H1 (cell line): Measurements from ENCODE around the gene SNX13. TPM values are rescaled to one million over a fixed set of nuclear protein-coding genes. Genes with fewer than 3 reads are reported as not detected.

Source experiments
- CTCF ChIA-PET: fragments of 300-600 bp; sonication (Branson Sonifier 250); formaldehyde crosslinking; loops from one replicate; lab custom pipeline; 2021; ENCODE audit not compliant: partially characterized antibody; lab: Charles Lee
- POLR2A ChIA-PET: fragments of 300-600 bp; sonication (Branson Sonifier 250); formaldehyde crosslinking; loops from one replicate; lab custom pipeline; 2021; ENCODE audit warnings: inconsistent platforms; ENCODE audit not compliant: partially characterized antibody; lab: Charles Lee
- DNase-seq, 2 experiments: peaks; one replicate each; pipeline versions ENCODE4 v3.0.0 to v3.0.0-alpha.2; 2010 to 2022; ENCODE audit warnings: low spot score in 2 of 2, low read depth in 1 of 2, mixed read lengths in 1 of 2
- FAIRE-seq: peaks from 2 replicates; lab custom pipeline; 2011; peaks lifted over from hg19 to GRCh38; lab: Jason Lieb, UNC
- H2AFZ ChIP-seq: 2 replicates; pipeline ENCODE4 v1.8.1; 2012; ENCODE audit warnings: low read length, inconsistent platforms
- H2AK5ac ChIP-seq: 2 replicates; pipeline ENCODE4 v1.6.1; 2013; ENCODE audit warnings: low read depth, low read length
- H2BK120ac ChIP-seq: replicated peaks from 2 replicates; pipeline ENCODE3; 2013; ENCODE audit warnings: low read depth, low read length, inconsistent platforms
- H2BK12ac ChIP-seq: 2 replicates; pipeline ENCODE4 v1.6.1; 2013; ENCODE audit warnings: low read depth, low read length
- H2BK15ac ChIP-seq: 2 replicates; pipeline ENCODE4 v1.6.1; 2013; ENCODE audit warnings: low read length
- H2BK20ac ChIP-seq: 2 replicates; pipeline ENCODE4 v1.6.1; 2013; ENCODE audit warnings: low read length
- H2BK5ac ChIP-seq: 2 replicates; pipeline ENCODE4 v1.6.1; 2013; ENCODE audit warnings: low read depth, low read length
- H3K14ac ChIP-seq: 2 replicates; pipeline ENCODE4 v1.6.1; 2013; ENCODE audit warnings: inconsistent platforms; ENCODE audit not compliant: insufficient read length
- H3K18ac ChIP-seq: 2 replicates; pipeline ENCODE4 v1.6.1; 2013; ENCODE audit warnings: low read length; ENCODE audit errors: extremely low read depth
- H3K23ac ChIP-seq: 2 replicates; pipeline ENCODE4 v1.6.1; 2013; ENCODE audit warnings: inconsistent platforms; ENCODE audit not compliant: insufficient read length
- H3K23me2 ChIP-seq: 2 replicates; pipeline ENCODE4 v1.6.1; 2013; ENCODE audit warnings: low read depth, low read length
- H3K27ac ChIP-seq: 2 replicates; pipeline ENCODE4 v1.6.1; 2011; ENCODE audit warnings: low read depth, low read length, inconsistent platforms
- H3K27me3 ChIP-seq, 4 experiments: replicated peaks in 1 of 4; 1 replicate in 1 of 4; 2 replicates in 3 of 4; pipeline versions ENCODE4 v1.6.1 to v1.8.1; 2011 to 2013; ENCODE audit warnings: low read length in 3 of 4, mild to moderate bottlenecking in 3 of 4, inconsistent platforms in 2 of 4, mixed read lengths in 2 of 4, moderate library complexity in 1 of 4; ENCODE audit not compliant: control insufficient read depth in 3 of 4, insufficient read depth in 3 of 4; ENCODE audit errors: extremely low read depth in 1 of 4
- H3K36me3 ChIP-seq, 4 experiments: 2 replicates each; pipeline versions ENCODE4 v1.6.1 to v1.8.1; 2011 to 2013; ENCODE audit warnings: mild to moderate bottlenecking in 4 of 4, low read length in 3 of 4, moderate library complexity in 2 of 4, control low read depth in 1 of 4, inconsistent platforms in 1 of 4; ENCODE audit not compliant: insufficient read depth in 4 of 4, control insufficient read depth in 2 of 4
- H3K4ac ChIP-seq: replicated peaks from 2 replicates; pipeline ENCODE3; 2013; ENCODE audit warnings: low read length, low read depth, mixed read lengths, inconsistent platforms; ENCODE audit not compliant: insufficient read length
- H3K4me1 ChIP-seq, 4 experiments: replicated peaks in 1 of 4; 1 replicate in 1 of 4; 2 replicates in 3 of 4; pipeline versions ENCODE4 v1.6.1 to v1.8.1; 2011 to 2013; ENCODE audit warnings: low read length in 3 of 4, inconsistent platforms in 2 of 4, mixed read lengths in 1 of 4; ENCODE audit not compliant: insufficient read depth in 4 of 4, control insufficient read depth in 3 of 4
- H3K4me2 ChIP-seq, 2 experiments: 2 replicates each; pipeline versions ENCODE4 v1.6.1 to v1.8.1; 2011 to 2013; ENCODE audit warnings: low read depth in 2 of 2, low read length in 2 of 2, control low read depth in 1 of 2, inconsistent platforms in 1 of 2, mild to moderate bottlenecking in 1 of 2; ENCODE audit not compliant: insufficient read depth in 1 of 2
- H3K4me3 ChIP-seq, 4 experiments: fragments of 200-600, 300-600 bp in 1 of 4; sonication (generic), shearing (Covaris generic), sonication (Bioruptor Twin) in 1 of 4; 2 replicates each; pipeline versions ENCODE4 v1.5.1 to v1.8.1; 2011 to 2016; ENCODE audit warnings: low read length in 4 of 4, low read depth in 3 of 4, control low read depth in 2 of 4, inconsistent platforms in 2 of 4, mild to moderate bottlenecking in 2 of 4, mixed read lengths in 1 of 4, moderate library complexity in 1 of 4; ENCODE audit not compliant: insufficient read depth in 2 of 4; ENCODE audit errors: extremely low read depth in 1 of 4
- H3K56ac ChIP-seq: replicated peaks from 2 replicates; pipeline ENCODE3; 2013; ENCODE audit warnings: low read depth, mild to moderate bottlenecking, mixed read lengths, low read length, inconsistent platforms; ENCODE audit not compliant: insufficient read length
- H3K79me1 ChIP-seq: 2 replicates; pipeline ENCODE4 v1.6.1; 2013; ENCODE audit warnings: low read depth, low read length, control low read depth
- H3K79me2 ChIP-seq, 2 experiments: 2 replicates each; pipeline versions ENCODE4 v1.6.1 to v1.8.1; 2012 to 2013; ENCODE audit warnings: low read length in 2 of 2, mild to moderate bottlenecking in 2 of 2, inconsistent platforms in 1 of 2; ENCODE audit not compliant: insufficient read depth in 2 of 2, control insufficient read depth in 1 of 2
- H3K9ac ChIP-seq, 4 experiments: replicated peaks in 1 of 4; 1 replicate in 1 of 4; 2 replicates in 3 of 4; pipeline versions ENCODE4 v1.6.1 to v1.8.1; 2011 to 2013; ENCODE audit warnings: low read depth in 3 of 4, low read length in 3 of 4, control low read depth in 2 of 4, mild to moderate bottlenecking in 2 of 4, moderate library complexity in 2 of 4, inconsistent platforms in 1 of 4; ENCODE audit errors: extremely low read depth in 1 of 4
- H3K9me3 ChIP-seq, 2 experiments: 2 replicates each; pipeline versions ENCODE4 v1.6.1 to v1.8.1; 2012 to 2013; ENCODE audit warnings: mild to moderate bottlenecking in 2 of 2, moderate library complexity in 2 of 2, control low read depth in 1 of 2, inconsistent platforms in 1 of 2, low read depth in 1 of 2, low read length in 1 of 2, mixed read lengths in 1 of 2; ENCODE audit not compliant: insufficient read depth in 2 of 2
- H4K20me1 ChIP-seq, 2 experiments: replicated peaks in 1 of 2; 2 replicates each; pipeline versions ENCODE3 to v1.8.1; 2011 to 2013; ENCODE audit warnings: inconsistent platforms in 2 of 2, low read length in 2 of 2, mild to moderate bottlenecking in 1 of 2; ENCODE audit not compliant: insufficient read depth in 2 of 2, control insufficient read depth in 1 of 2
- H4K5ac ChIP-seq: 2 replicates; pipeline ENCODE4 v1.6.1; 2013; ENCODE audit warnings: low read length, low read depth, mixed read lengths, inconsistent platforms; ENCODE audit not compliant: insufficient read length
- H4K8ac ChIP-seq: 2 replicates; pipeline ENCODE4 v1.8.0; 2013; ENCODE audit warnings: mild to moderate bottlenecking, moderate library complexity, low read length, inconsistent platforms; ENCODE audit not compliant: insufficient read depth; ENCODE audit errors: extremely low read depth
- H4K91ac ChIP-seq: replicated peaks from 2 replicates; pipeline ENCODE3; 2013; ENCODE audit warnings: low read length, mixed read lengths, inconsistent platforms; ENCODE audit not compliant: insufficient read length
- FOSL1 ChIP-seq: IDR thresholded peaks from 2 replicates; pipeline ENCODE4 v1.6.1; 2011; ENCODE audit warnings: mild to moderate bottlenecking, low read depth, low read length, moderate library complexity; ENCODE audit not compliant: insufficient read depth
- JUND ChIP-seq: IDR thresholded peaks from 2 replicates; pipeline ENCODE4 v1.6.1; 2011; ENCODE audit warnings: mild to moderate bottlenecking, improper control_type of control experiment, low read length
- RBBP5 ChIP-seq: IDR thresholded peaks from 2 replicates; pipeline ENCODE4 v1.7.1; 2012; ENCODE audit warnings: low read depth, mild to moderate bottlenecking, inconsistent platforms, low read length, moderate library complexity, borderline replicate concordance
- SIN3A ChIP-seq, 2 experiments: IDR thresholded peaks in 1 of 2; conservative IDR thresholded peaks in 1 of 2; 2 replicates each; pipeline ENCODE4 v1.6.1; 2011 to 2012; ENCODE audit warnings: low read length in 2 of 2, improper control_type of control experiment in 1 of 2, low read depth in 1 of 2, mild to moderate bottlenecking in 1 of 2
- TBP ChIP-seq: IDR thresholded peaks from 2 replicates; pipeline ENCODE4 v1.6.1; 2011; ENCODE audit warnings: low read depth, low read length, improper control_type of control experiment
- polyA plus RNA-seq, 7 experiments: library from polyadenylated mRNA; depleted of rRNA in 3 of 7; stranded (reverse) in 5 of 7; unstranded in 2 of 7; fragments of >200 nt in 5 of 7; fragments of 200-250 nt in 2 of 7; gene quantifications; 1 replicate in 5 of 7; 2 replicates in 1 of 7; 4 replicates in 1 of 7; pipeline versions ENCODE4 v1.2.1 to v1.2.3, GENCODE V29; 2011 to 2013; ENCODE audit warnings: missing spikeins in 2 of 7, mixed read lengths in 2 of 7
- total RNA-seq: library from RNA; stranded (reverse); fragmentation: NEBNext Ultra II Directional; extraction: Animal tissue kit (Norgen Biotek cat#: 25700); gene quantifications from 2 replicates; pipeline ENCODE4 v1.2.1, GENCODE V29; 2021
- TF ChIP-seq, protein P1 (sequence below): IDR thresholded peaks from 2 replicates; pipeline ENCODE4 v1.6.1; 2011; ENCODE audit warnings: low read depth, mild to moderate bottlenecking, low read length; ENCODE audit not compliant: insufficient read depth
- TF ChIP-seq, protein P2 (sequence below): IDR thresholded peaks from 2 replicates; pipeline ENCODE4 v1.6.1; 2012; ENCODE audit warnings: inconsistent platforms

SNX13 gene
- total and polyA plus RNA-seq, 2 of the 8 experiments (the other 6 are each of a cell fraction or from before 2014, with no cell fraction given): 5.5 to 27.4 TPM

DNA sequence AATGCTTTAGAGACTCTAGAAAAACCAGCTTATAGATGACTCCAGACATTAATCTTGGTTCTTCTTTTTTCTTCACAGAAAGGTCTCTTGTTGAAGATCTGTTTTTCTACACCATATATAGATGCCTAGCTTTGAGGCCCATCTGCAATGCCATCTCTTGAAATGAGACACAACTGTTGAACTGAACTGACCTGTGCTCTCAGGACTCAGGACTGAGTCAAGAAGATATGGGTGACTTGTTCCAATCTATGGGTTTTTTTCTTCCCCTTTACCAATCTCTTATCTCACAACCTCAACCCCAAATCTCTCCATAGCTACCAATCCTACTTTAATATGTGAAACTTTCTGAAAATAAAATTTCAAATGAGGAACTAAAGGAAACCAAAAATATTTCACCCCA lies 194.7 kb downstream of the SNX13 start:
- H3K36me3 ChIP-seq: no peaks in the 10 kb centered on the region
- FAIRE-seq (no peak), DNase-seq (no peak)
- no peak overlapping the region for H3K23ac ChIP-seq
- ChIA-PET CTCF (interaction anchor here (1.0 kb wide), 1 partner anchor 39 kb away, joined by 4 read pairs; no protein-coding TSS in a partner anchor), POLR2A (no interaction called here)
- no peaks in the 10 kb centered on the region for H3K79me1 ChIP-seq
- no peaks in the 10 kb centered on the region for H4K20me1 ChIP-seq
- H3K14ac ChIP-seq: no peak overlapping the region
- no peak overlapping the region for H2AFZ ChIP-seq
- no peaks in the 10 kb centered on the region for H3K9me3 ChIP-seq
- H4K91ac ChIP-seq: no peak overlapping the region
- no peak overlapping the region for H2BK15ac ChIP-seq
- no peaks in the 10 kb centered on the region for H3K79me2 ChIP-seq
- H3K4me2 ChIP-seq: no peak overlapping the region
- no peaks in the 10 kb centered on the region for H3K23me2 ChIP-seq
- H3K27me3 ChIP-seq: no peaks in the 10 kb centered on the region
- no peak overlapping the region for H2BK12ac ChIP-seq
- no peak overlapping the region for H4K8ac ChIP-seq
- no peak overlapping the region for H2BK120ac ChIP-seq
- H3K27ac ChIP-seq: no peak overlapping the region
- no peak overlapping the region for H2BK5ac ChIP-seq
- H4K5ac ChIP-seq: no peak overlapping the region
- H3K4me1 ChIP-seq: no peaks in the 10 kb centered on the region
- H2AK5ac ChIP-seq: no peak overlapping the region
- H3K18ac ChIP-seq: no peak overlapping the region
- no peak overlapping the region for H3K4ac ChIP-seq
- H3K56ac ChIP-seq: no peak overlapping the region
- no peak overlapping the region for H3K4me3 ChIP-seq
- H3K9ac ChIP-seq: no peak overlapping the region
- H2BK20ac ChIP-seq: no peak overlapping the region
- no peak for TF ChIP-seq JUND
- TF ChIP-seq RBBP5: no peak
- TF ChIP-seq, protein P1, sequence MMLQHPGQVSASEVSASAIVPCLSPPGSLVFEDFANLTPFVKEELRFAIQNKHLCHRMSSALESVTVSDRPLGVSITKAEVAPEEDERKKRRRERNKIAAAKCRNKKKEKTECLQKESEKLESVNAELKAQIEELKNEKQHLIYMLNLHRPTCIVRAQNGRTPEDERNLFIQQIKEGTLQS: no peak
- TF ChIP-seq FOSL1: no peak
- no peak for TF ChIP-seq SIN3A (conservative IDR thresholded peaks at IDR 0.05 in 1 of 2, IDR thresholded peaks at IDR 0.05 in 1 of 2; ENCODE audit: low read depth in 1 of 2, low read length in 2 of 2)
- TF ChIP-seq TBP: no peak
- TF ChIP-seq, protein P2, sequence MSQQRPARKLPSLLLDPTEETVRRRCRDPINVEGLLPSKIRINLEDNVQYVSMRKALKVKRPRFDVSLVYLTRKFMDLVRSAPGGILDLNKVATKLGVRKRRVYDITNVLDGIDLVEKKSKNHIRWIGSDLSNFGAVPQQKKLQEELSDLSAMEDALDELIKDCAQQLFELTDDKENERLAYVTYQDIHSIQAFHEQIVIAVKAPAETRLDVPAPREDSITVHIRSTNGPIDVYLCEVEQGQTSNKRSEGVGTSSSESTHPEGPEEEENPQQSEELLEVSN: no peak
